HTERT RPE-1 (cell line): ENCODE data around the gene GPC5.

ENCODE experiments used
- in situ Hi-C: fragments of 300-500 bp; cut with MboI; formaldehyde crosslinking; loops from 4 replicates; pipeline ENCODE4 v1.14.3; 2020; ENCODE audit warnings: low sequenced_read_pairs

Gene GPC5

GRCh38 chr13:91946498-91947070 lies 548.2 kb downstream of the GPC5 start:
- in situ Hi-C loops = no loop called here

GRCh38 chr13:91948736-91949135 lies 550.3 kb downstream of the GPC5 start:
- in situ Hi-C loops = no loop called here

GRCh38 chr13:91950803-91951202 lies 552.4 kb downstream of the GPC5 start:
- in situ Hi-C loops = no loop called here

GRCh38 chr13:91955546-91956355 lies 557.3 kb downstream of the GPC5 start:
- in situ Hi-C loops = no loop called here

- in situ Hi-C loops = no loop called here
Observed at GRCh38 chr13:91960947-91961346, 562.5 kb downstream of the GPC5 start.

GRCh38 chr13:91962946-91963345 lies 564.5 kb downstream of the GPC5 start:
- in situ Hi-C loops = no loop called here

- in situ Hi-C loops = no loop called here
Observed at GRCh38 chr13:91965511-91965910, 567.1 kb downstream of the GPC5 start.

GRCh38 chr13:91978571-91978970 lies 580.1 kb downstream of the GPC5 start:
- in situ Hi-C loops = no loop called here

- in situ Hi-C loops = no loop called here
Observed at GRCh38 chr13:91986761-91987483, 588.5 kb downstream of the GPC5 start.

GRCh38 chr13:91988331-91988730 lies 589.9 kb downstream of the GPC5 start:
- in situ Hi-C loops = no loop called here

- in situ Hi-C loops = no loop called here
Observed at GRCh38 chr13:92012787-92013186, 614.4 kb downstream of the GPC5 start.

GRCh38 chr13:92017737-92018136 lies 619.3 kb downstream of the GPC5 start:
- in situ Hi-C loops = no loop called here

GRCh38 chr13:92028695-92029094 lies 630.3 kb downstream of the GPC5 start:
- in situ Hi-C loops = no loop called here

GRCh38 chr13:92029641-92030040 lies 631.2 kb downstream of the GPC5 start:
- in situ Hi-C loops = no loop called here

GRCh38 chr13:92038905-92039304 lies 640.5 kb downstream of the GPC5 start:
- in situ Hi-C loops = no loop called here

- in situ Hi-C loops = no loop called here
Observed at GRCh38 chr13:92042522-92042921, 644.1 kb downstream of the GPC5 start.

GRCh38 chr13:92044351-92044750 lies 645.9 kb downstream of the GPC5 start:
- in situ Hi-C loops = no loop called here

GRCh38 chr13:92054389-92054788 lies 656.0 kb downstream of the GPC5 start:
- in situ Hi-C loops = no loop called here

- in situ Hi-C loops = no loop called here
Observed at GRCh38 chr13:92074658-92075057, 676.2 kb downstream of the GPC5 start.

- in situ Hi-C loops = no loop called here
Observed at GRCh38 chr13:92097337-92097903, 699.0 kb downstream of the GPC5 start.

GRCh38 chr13:92101801-92102200 lies 703.4 kb downstream of the GPC5 start:
- in situ Hi-C loops = no loop called here
